Raji (cell line): ENCODE results near the gene GOLGA6L25.
"Not testable (repeated sequence)": the region's sequence is repeated elsewhere in the genome, so short reads cannot be mapped to it uniquely, and the experiment has no call there.

ENCODE experiments used
- POLR2A ChIP-seq: IDR thresholded peaks from 2 replicates; pipeline ENCODE4 v1.6.1; 2011; ENCODE audit warnings: low read depth, low read length, control low read depth; ENCODE audit not compliant: insufficient read depth

GOLGA6L25 gene

GRCh38 chr15:28553268-28553667 lies at the start of gene GOLGA6L25:
Gene GOLGA6L25, plus strand, starts transcription at chr15:28553568. Its CDS starts 61 bp downstream, at chr15:28553629.
- not testable (repeated sequence) for TF ChIP-seq POLR2A

- not testable (repeated sequence) for TF ChIP-seq POLR2A
Measured at GRCh38 chr15:28532954-28533353, 20.4 kb upstream of the GOLGA6L25 start, which contains the start of gene GOLGA8G. Gene GOLGA8G, minus strand, starts transcription at chr15:28532971. Its CDS starts 62 bp downstream, at chr15:28532909.
